Hepatocyte (in vitro differentiated cells): ENCODE results near the gene RPE65. TPM values are rescaled to one million over a fixed set of nuclear protein-coding genes. Genes with fewer than 3 reads are reported as not detected.
"Not testable (repeated sequence)": the region's sequence is repeated elsewhere in the genome, so short reads cannot be mapped to it uniquely, and the experiment has no call there.

Experiments used
- DNase-seq: peaks from one replicate; pipeline ENCODE4 v3.0.0-alpha.2; 2016; ENCODE audit warnings: low spot score
- H2AFZ ChIP-seq: fragments of 200-600 bp; sonication (generic); 2 replicates; pipeline ENCODE4 v1.6.0; 2016; ENCODE audit warnings: antibody characterized with exemption, mild to moderate bottlenecking
- H3K27ac ChIP-seq: fragments of 200-600 bp; sonication (generic); 2 replicates; pipeline ENCODE4 v1.5.1; 2016; ENCODE audit warnings: mild to moderate bottlenecking
- H3K27me3 ChIP-seq: fragments of 200-600 bp; sonication (generic); 2 replicates; pipeline ENCODE4 v1.6.1; 2016
- H3K36me3 ChIP-seq: fragments of 200-600 bp; sonication (generic); replicated peaks from 2 replicates; pipeline ENCODE4 v1.5.1; 2016; ENCODE audit warnings: low read depth; ENCODE audit not compliant: insufficient read depth
- H3K4me1 ChIP-seq: fragments of 200-600 bp; sonication (generic); 2 replicates; pipeline ENCODE4 v1.5.1; 2016; ENCODE audit warnings: mild to moderate bottlenecking, moderate library complexity; ENCODE audit not compliant: insufficient read depth
- H3K4me2 ChIP-seq: fragments of 200-600 bp; sonication (generic); 2 replicates; pipeline ENCODE4 v1.6.0; 2016
- H3K4me3 ChIP-seq: fragments of 200-600 bp; sonication (generic); 2 replicates; pipeline ENCODE4 v1.5.1; 2016; ENCODE audit warnings: mild to moderate bottlenecking
- H3K79me2 ChIP-seq: fragments of 200-600 bp; sonication (generic); 2 replicates; pipeline ENCODE4 v1.6.0; 2017; ENCODE audit warnings: mild to moderate bottlenecking
- H3K9me2 ChIP-seq: fragments of 200-600 bp; sonication (generic); replicated peaks from 2 replicates; pipeline ENCODE4 v1.6.0; 2017; ENCODE audit warnings: mild to moderate bottlenecking; ENCODE audit not compliant: insufficient read depth
- H3K9me3 ChIP-seq: fragments of 200-600 bp; sonication (generic); 2 replicates; pipeline ENCODE4 v1.5.1; 2016; ENCODE audit warnings: low read depth, mild to moderate bottlenecking
- H4K20me1 ChIP-seq: fragments of 200-600 bp; sonication (generic); 2 replicates; pipeline ENCODE4 v1.6.0; 2016; ENCODE audit warnings: mild to moderate bottlenecking; ENCODE audit not compliant: insufficient read depth, poor library complexity, severe bottlenecking
- EZH2 ChIP-seq: fragments of 200-600 bp; sonication (generic); IDR thresholded peaks from 2 replicates; pipeline ENCODE4 v1.6.1; 2016; ENCODE audit warnings: antibody characterized with exemption, mild to moderate bottlenecking, borderline replicate concordance
- EZH2phosphoT487 ChIP-seq: fragments of 200-600 bp; sonication (generic); IDR thresholded peaks from one replicate; pipeline ENCODE4 v1.6.1; 2018; ENCODE audit warnings: antibody characterized with exemption, mild to moderate bottlenecking, low read depth, moderate library complexity; ENCODE audit not compliant: unreplicated experiment, severe bottlenecking
- WGBS: methylation state at CpG from one replicate; pipeline ENCODE4 v1.1.6; 2016; ENCODE audit warnings: low lambda C conversion rate; ENCODE audit errors: missing lambda C conversion rate; 5-methylcytosine and 5-hydroxymethylcytosine counted together
- polyA plus RNA-seq: library from polyadenylated mRNA; unstranded; fragments of >200 nt; fragmentation: Nextera tagmentation; extraction: Ambion mirVana; gene quantifications from 2 replicates; pipeline ENCODE4 v1.2.1, GENCODE V29; 2016
- total RNA-seq: library from RNA; depleted of rRNA; stranded (reverse); fragments of >200 nt; gene quantifications from 2 replicates; pipeline ENCODE4 v1.2.3, GENCODE V29; 2014
- TF ChIP-seq, protein P1 (sequence below): fragments of 200-600 bp; sonication (generic); IDR thresholded peaks from 2 replicates; pipeline ENCODE4 v1.5.1; 2016; ENCODE audit warnings: antibody characterized with exemption, mild to moderate bottlenecking; ENCODE audit not compliant: poor library complexity

RPE65 gene
- total and polyA plus RNA-seq, 2 experiments from 2014 or later: 0.39 to 0.70 TPM

DNA sequence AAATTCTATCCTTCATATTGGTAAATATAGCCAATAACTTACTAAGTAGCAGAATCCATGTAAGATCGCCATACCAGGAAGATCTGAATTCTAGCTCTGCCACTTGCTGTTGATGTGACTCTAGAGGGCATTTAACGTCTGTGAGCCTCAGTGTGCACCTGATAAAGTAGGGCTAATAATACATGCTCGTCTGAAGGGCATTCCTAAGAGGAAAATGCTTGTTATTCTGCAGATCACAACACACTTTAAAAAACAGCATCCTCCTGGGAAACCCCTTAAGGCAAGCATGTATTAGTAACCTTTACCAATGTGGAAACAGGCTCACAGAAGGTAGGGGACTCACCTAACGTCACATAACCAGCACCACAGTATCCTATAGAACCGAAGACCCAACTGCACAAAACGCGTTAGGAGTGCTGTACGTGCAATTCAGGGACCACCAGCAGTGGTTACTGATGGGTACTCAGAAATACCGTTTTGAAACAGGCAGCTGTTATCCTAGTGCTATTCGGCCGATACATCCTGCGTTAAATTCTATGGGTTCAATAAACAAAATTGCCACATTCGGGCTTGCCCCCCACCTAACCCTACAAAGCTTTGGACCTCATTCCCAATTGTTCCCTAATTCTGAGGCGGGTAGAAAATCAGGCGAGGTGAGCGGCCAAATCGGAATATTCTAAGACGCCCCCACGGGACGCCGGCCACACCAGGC is 46.4 kb upstream of the RPE65 start:
- H3K36me3 ChIP-seq: no peaks in the 10 kb centered on the region
- no peak overlapping the region for H3K27ac ChIP-seq
- H3K4me1 ChIP-seq: peaks cover 8% of the 10 kb centered on the region
- H4K20me1 ChIP-seq: no peaks in the 10 kb centered on the region
- H3K4me3 ChIP-seq: peak overlapping the region; percentile 65
- H3K27me3 ChIP-seq: no peaks in the 10 kb centered on the region
- no peaks in the 10 kb centered on the region for H3K9me3 ChIP-seq
- peak overlapping the region; percentile 89 for H2AFZ ChIP-seq
- WGBS: 10% methylated on average over 21 of the region's 21 CpGs
- no peak for DNase-seq
- peak overlapping the region; percentile 95 for H3K4me2 ChIP-seq
- no peaks in the 10 kb centered on the region for H3K9me2 ChIP-seq
- peaks cover 17% of the 10 kb centered on the region for H3K79me2 ChIP-seq
- no peak for TF ChIP-seq EZH2phosphoT487
- TF ChIP-seq, protein P1, sequence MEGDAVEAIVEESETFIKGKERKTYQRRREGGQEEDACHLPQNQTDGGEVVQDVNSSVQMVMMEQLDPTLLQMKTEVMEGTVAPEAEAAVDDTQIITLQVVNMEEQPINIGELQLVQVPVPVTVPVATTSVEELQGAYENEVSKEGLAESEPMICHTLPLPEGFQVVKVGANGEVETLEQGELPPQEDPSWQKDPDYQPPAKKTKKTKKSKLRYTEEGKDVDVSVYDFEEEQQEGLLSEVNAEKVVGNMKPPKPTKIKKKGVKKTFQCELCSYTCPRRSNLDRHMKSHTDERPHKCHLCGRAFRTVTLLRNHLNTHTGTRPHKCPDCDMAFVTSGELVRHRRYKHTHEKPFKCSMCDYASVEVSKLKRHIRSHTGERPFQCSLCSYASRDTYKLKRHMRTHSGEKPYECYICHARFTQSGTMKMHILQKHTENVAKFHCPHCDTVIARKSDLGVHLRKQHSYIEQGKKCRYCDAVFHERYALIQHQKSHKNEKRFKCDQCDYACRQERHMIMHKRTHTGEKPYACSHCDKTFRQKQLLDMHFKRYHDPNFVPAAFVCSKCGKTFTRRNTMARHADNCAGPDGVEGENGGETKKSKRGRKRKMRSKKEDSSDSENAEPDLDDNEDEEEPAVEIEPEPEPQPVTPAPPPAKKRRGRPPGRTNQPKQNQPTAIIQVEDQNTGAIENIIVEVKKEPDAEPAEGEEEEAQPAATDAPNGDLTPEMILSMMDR: no peak
- TF ChIP-seq EZH2: no peak

DNA sequence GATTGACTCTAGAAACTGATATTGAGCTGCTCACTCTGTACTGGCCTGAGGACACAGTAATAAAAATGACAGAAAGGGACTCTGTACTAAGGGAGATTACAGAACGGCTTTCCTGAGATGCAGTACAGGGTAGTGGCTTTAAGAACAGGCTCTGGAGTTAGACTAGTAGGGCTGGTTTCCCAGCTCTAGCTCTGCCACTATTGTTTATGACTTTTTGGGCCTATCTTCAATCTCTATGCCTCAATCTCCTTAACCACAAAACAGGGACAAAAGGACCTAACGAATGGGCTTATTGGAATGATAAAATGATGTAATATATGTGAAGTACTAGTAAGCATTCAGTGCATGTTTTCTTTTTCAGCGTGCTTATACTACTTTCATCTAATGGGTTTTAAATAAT is 45.8 kb upstream of the RPE65 start:
- 51% methylated on average over 3 of the region's 3 CpGs for WGBS
- Histone ChIP-seq H3K79me2 (peaks cover 17% of the 10 kb centered on the region), H3K9me2 (no peaks in the 10 kb centered on the region), H3K4me3 (no peak overlapping the region), H3K27ac (no peak overlapping the region), H3K4me2 (peak overlapping the region; percentile 95), H3K9me3 (no peaks in the 10 kb centered on the region), H3K27me3 (no peaks in the 10 kb centered on the region), H4K20me1 (no peaks in the 10 kb centered on the region), H3K4me1 (peaks cover 8% of the 10 kb centered on the region), H3K36me3 (no peaks in the 10 kb centered on the region), H2AFZ (peak overlapping the region; percentile 89)
- peak; percentile 23 for DNase-seq
- TF ChIP-seq, protein P1: no peak
- TF ChIP-seq EZH2: no peak
- TF ChIP-seq EZH2phosphoT487: no peak

DNA sequence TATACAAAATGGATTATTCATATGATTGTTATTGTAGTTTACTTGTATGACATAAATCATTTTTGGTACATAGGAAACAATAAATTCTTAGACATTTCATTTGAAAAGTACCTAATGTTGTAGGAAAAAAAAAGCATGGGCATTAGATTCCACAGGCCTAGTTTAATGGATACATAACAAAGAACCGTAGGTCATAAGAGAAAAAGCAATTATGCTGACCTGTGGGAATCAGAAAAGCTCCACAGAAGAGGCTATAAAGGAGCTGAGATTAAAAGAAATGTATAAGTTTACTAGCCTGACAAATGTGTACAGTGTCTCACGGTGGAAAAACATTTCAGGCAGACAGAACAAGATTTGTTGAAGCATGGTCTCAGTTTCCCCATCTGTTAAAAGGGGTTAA is 43.4 kb upstream of the RPE65 start:
- H3K9me3 ChIP-seq: no peaks in the 10 kb centered on the region
- peaks cover 17% of the 10 kb centered on the region for H3K79me2 ChIP-seq
- no peaks in the 10 kb centered on the region for H3K27me3 ChIP-seq
- no peaks in the 10 kb centered on the region for H4K20me1 ChIP-seq
- no peak overlapping the region for H2AFZ ChIP-seq
- no peak overlapping the region for H3K4me3 ChIP-seq
- no peaks in the 10 kb centered on the region for H3K36me3 ChIP-seq
- H3K4me2 ChIP-seq: no peak overlapping the region
- 78% methylated on average over 2 of the region's 2 CpGs for WGBS
- no peak overlapping the region for H3K27ac ChIP-seq
- no peaks in the 10 kb centered on the region for H3K9me2 ChIP-seq
- no peak for DNase-seq
- H3K4me1 ChIP-seq: peaks cover 8% of the 10 kb centered on the region
- TF ChIP-seq, protein P1: no peak
- no peak for TF ChIP-seq EZH2phosphoT487

DNA sequence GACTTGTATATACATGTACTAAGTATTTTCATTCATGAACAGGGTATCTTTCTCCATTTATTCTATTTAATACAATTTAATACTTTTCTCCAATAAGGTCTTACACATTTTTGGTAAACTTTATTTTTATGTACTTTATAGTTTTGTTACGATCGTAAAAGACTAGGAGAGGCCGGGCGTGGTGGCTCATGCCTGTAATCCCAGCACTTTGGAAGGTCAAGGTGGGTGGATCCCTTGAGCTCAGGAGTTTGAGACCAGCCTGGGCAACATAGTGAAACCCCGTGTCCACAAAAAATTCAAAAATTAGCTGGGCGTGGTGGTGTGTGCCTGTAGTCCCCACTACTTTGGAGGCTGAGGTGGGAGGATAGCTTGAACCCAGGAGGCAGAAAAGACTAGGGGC is 42.5 kb upstream of the RPE65 start:
- not testable (repeated sequence) for H3K4me3 ChIP-seq, H3K36me3 ChIP-seq, H3K4me1 ChIP-seq, H3K27ac ChIP-seq, H2AFZ ChIP-seq, H3K9me3 ChIP-seq, DNase-seq, H4K20me1 ChIP-seq, H3K9me2 ChIP-seq, H3K27me3 ChIP-seq, H3K4me2 ChIP-seq
- WGBS: 94% methylated on average over 6 of the region's 6 CpGs
- peaks cover 17% of the 10 kb centered on the region for H3K79me2 ChIP-seq
